HG03139 (cell line): ENCODE data around the gene LGALS7.
A peak's percentile ranks its signal among the peaks of the same experiment; 100 is the strongest.
"Not testable (repeated sequence)": the region's sequence is repeated elsewhere in the genome, so short reads cannot be mapped to it uniquely, and the experiment has no call there.

ENCODE experiments used
- ATAC-seq: cut with Tn5 transposase; IDR thresholded peaks from one replicate; pipeline ENCODE4 v1.9.1; 2021; ENCODE audit not compliant: unreplicated experiment

LGALS7 gene

DNA sequence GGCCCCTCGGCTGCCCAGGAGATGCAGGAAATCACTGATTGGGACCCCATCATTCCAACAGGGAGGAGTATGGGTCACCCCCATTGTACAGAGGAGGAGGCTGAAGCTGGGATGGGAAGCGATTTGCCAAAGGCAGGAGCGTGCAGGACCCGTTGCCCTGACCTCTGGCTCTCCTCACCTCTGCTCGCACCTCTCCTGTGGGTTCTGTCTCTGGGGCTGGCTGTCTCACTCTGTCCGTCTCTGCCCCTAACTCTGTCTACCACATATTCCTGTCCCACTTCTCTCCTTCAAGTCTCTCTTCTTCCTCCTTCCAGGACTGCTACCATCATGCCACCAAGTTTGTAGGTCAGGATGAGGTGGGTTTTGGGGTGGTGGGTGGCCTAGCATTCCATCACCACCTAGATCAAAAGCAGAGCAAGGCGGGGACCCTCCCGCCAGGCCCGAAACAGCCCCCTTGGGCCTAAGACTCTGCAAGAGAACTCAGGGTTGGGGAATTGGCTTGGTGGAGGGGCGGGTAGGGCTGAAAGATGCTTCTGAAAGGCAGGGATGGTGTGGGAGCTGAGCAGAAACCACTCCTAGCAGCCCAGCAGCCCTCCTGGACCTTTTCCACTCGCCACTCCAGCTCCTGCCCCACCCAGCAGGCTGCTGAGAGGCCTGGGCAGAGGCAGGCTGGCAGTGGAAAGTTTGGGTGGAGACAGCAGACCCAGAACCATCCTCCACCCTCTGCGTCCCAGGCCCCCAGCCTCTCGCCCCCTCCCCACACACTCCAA lies 1.0 kb upstream of the LGALS7 start:
- ATAC-seq: no peak

DNA sequence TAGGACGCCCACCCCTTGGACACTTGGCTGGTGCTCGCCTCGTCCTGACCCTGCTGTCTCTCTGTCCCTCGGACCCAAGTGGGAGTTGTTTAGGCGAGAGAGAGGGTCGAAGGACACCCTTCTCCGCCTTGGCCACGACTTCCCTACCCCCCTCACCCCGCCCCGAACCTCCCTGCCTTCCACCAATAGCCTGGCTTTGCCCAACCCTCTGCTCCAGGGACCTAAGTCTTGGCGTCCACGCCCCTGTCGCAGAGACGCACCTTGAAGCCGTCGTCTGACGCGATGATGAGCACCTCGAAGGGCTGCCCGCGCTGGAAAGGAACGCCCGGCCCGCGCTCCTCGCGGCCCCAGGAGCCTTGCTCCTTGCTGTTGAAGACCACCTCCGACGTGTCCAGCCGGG lies 1.7 kb downstream of the LGALS7 start:
- ATAC-seq: not testable (repeated sequence)

DNA sequence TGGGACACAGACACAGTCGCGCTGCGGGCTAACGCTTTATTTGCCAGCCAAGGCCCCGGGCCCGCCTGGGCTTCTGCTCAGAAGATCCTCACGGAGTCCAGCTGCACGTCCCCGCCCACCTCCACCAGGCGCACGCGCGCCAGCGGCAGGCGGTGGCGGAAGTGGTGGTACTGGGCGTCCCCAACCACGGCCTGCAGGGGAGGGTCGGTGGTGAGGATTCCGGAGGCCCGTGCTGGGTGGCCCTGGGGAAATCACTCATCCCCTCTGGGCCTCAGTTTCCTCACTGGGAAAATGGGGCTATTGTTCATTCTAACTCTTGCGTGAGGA lies 2.4 kb downstream of the LGALS7 start:
- peak; percentile 59 for ATAC-seq

DNA sequence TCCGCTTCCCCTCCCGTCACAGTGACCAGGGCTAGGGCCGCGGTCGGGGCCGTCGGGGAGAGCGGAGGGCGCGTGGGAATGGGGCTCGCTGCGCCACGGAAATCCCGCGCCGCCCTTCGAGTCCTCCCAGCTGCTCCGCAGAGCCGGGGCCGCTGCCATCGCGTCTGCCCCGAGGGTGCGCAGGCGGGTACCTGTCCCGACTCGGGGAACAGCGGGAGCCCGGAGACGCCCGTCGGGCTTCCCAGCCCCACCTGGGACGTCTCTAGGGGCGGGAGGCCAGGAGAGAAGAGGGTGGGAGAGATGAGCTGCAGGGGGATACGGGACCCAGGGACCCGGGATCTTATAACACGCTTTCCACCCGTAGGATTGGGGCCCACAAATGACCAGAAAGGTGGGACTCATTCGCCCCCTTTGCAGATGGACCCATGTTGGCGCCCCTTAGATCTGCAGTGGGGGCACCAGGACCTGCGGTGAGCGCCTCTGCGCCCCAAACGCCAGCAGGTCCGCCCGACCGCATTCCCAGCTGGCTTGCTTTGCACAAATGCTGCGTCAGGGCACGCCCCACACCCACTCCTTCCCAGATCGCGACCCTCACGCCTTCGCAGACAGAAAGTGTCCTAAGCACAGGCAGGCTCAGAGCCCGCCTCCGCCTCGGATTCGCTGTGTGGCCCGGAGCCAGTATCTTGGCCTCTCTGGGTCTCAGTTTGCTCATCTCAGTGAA lies 2.9 kb downstream of the LGALS7 start:
- ATAC-seq: not testable (repeated sequence)

DNA sequence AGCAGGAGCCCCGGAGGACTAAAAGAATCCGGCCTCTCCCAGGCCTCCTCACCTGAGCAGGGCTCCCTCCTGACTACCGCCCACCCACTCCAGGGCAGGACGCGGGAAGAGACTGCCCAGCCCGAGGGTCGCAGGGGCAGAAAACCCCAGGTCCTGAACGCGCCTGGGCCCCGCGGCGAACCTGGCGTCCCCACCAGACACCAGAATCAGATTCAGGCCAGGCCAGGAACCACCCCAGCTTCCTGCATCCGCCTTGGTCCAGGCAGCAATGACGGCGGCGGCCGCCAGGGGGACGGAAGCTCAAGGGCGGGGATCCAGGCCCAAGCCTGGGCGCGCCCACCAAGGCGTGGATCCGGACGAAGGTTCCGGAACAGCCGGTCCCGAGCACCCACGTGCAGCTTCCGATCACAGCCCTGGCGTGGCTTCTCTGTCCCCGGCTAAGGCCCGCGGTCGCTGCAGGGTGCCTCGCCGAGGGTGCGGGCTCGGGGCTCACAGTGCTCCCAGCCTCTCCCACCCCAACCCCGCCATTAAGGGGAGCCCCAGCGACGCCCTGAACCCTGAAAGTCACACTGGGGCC lies 3.6 kb downstream of the LGALS7 start:
- peak; percentile 51 for ATAC-seq

DNA sequence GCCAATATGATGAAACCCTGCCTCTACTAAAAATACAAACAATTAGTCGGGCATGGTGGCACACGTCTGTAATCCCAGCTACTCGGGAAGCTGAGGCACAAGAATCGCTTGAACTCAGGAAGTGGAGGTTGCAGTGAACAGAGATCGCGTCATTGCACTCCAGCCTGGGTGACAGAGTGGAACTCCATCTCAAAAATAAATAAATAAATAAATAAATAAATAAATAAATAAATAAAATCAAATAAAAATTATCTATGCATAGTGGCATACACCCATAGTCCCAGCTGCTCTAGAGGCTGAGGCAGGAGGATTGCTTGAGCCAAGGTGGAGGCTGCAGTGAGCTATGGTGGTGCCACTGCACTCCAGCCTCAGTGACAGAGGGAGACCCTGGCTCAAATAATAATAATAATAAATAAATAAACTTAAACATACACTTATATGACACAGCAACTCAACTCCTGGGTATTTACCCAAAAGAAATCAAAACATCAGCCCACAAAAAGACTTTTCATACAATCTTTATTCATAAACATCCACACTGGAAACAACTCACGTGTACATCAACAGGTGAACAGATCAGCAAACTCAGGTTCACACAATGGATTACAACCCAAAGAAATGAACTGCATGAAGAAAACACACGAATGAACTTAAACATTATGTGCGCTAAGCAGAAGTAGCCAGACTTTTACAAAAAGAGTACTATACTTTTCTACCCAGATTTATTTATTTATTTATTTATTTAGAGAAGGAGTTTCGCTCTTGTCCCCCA lies 6.9 kb downstream of the LGALS7 start:
- no peak for ATAC-seq

DNA sequence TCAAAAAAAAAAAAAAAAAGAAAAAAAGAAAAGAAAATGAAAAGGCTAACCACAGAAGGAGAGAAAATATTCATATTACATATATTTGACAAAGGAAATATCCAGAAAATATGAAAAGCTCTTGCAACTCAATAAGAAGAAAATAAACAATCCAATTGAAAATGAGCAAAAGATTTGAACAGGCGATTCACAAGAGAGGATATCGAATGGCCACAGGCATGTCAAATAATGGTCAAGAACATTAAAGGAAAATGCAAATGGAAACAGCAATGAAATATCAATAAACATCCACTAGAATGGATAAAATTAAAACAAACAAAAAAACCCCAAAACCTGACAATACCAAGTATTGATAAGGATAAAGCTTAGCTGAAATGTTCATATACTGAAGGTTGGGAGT lies 8.1 kb downstream of the LGALS7 start:
- no peak for ATAC-seq

DNA sequence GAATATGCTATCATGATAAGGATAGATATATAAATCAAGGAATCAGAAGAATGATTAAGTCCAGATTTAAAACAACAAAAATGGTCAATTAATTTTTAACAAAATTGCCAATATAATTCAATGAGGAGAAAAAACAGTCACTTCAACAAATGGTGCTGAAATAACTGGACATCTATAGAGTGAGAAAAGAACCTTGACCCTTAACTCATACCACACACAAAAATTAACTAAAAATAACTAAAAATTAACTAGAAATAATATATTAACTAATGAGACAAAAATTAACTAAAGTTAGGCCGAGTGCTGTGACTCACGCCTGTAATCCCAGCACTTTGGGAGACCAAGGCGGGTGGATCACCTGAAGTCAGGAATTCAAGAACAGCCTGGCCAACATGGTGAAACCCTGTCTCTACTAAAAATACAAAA lies 9.5 kb downstream of the LGALS7 start:
- no peak for ATAC-seq

DNA sequence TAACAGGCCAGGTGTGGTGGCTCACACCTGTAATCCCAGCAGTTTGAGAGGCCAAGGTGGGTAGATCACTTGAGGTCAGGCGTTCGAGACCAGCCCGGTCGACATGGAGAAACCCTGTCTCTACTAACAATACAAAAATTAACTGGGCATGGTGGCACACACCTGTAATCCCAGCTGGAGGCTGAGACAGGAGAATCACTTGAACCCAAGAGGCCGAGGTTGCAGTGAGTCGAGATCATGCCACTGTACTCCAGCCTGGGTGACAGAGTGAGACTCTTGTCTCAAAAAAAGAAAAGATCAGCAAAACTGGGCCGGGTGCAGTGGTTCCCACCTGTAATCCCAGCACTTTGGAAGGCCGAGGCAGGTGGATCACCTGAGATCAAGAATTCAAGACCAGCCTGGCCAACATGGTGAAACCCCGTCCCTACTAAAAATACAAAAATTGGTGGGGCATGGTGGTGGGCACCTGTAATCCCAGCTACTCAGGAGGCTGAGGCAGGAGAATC lies 11.4 kb downstream of the LGALS7 start:
- ATAC-seq: not testable (repeated sequence)

DNA sequence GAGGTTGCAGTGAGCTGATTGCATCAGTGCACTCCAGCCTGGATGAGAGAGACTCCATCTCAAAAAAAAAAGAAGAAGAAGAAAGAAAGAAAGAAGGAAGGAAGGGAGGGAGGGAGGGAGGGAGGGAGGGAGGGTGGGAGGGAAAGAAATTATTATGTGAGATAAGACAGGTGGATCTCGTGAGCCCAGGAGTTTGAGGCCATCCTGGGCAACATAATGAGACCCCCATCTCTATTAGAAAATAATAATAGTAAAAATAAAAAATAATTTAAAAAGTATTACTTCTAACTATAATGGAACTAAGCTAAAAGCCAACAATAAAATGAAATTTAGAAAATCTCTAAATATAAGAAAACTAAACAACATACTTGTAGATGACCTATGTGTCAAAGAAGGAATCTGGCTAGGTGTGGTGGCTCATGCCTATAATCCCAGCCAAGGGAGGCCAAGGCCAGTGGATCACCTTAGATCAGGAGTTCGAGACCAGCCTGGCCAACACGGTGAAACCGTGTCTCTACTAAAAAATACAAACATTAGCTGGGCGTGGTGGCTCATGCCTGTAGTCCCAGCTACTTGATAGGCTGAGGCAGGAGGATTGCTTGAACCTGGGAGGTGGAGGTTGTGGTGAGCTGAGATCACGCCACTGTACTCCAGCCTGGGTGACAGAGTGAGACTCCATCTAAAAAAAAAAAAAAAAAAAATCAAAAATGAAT lies 12.4 kb downstream of the LGALS7 start:
- ATAC-seq: not testable (repeated sequence)

DNA sequence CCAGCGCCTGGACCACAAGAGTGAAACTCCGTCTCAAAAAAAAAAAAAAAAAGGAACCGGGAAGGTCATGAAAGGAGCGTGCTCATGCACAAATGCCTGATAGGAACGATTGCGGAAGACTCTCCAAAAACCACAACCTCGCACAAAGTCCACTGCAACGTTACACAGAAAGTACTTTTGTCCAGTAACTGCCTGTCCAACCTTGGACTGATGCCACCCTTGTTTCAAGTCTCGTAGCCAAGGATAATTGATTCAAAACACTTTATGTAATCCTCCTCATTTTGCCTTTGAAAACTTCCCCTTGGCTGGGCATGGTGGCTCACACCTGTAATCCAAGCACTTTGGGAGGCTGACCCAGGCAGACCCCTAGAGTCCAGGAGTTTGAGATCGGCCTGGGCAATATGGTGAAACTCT lies 13.7 kb downstream of the LGALS7 start:
- no peak for ATAC-seq

DNA sequence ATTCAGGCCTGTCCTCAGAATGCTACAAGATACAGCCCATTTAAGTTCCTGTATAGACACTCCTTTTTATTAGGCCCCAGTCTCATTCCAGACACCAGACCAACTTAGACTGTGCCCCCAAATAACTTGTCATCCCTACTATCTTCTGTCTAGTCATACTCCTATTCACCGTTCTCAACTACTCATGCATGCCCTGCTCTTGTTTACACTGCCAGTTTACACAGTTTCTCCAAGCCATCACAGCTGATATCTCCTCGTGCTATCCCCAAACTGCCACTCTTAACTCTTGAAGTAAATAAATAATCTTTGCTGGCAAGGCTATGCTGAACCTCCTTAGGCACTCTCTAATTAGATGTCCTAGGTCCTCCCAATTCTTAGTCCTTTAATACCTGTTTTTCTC lies 19.1 kb downstream of the LGALS7 start:
- ATAC-seq: not testable (repeated sequence)

DNA sequence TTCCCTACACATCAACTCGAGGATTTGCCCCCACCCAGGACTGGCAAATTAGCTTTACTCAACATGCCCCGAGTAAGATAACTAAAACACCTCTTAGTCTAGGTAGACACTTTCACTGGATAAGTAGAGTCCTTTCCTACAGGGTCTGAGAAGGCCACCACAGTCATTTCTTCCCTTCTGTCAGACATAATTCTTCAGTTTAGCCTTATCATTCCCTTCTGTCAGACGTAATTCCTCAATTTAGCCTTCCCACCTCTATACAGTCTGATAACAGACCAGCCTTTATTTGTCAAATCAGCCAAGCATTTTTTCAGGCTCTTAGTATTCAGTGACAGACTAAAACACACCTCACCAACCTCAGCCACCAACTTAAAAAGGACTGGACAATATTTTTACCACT lies 19.5 kb downstream of the LGALS7 start:
- not testable (repeated sequence) for ATAC-seq

DNA sequence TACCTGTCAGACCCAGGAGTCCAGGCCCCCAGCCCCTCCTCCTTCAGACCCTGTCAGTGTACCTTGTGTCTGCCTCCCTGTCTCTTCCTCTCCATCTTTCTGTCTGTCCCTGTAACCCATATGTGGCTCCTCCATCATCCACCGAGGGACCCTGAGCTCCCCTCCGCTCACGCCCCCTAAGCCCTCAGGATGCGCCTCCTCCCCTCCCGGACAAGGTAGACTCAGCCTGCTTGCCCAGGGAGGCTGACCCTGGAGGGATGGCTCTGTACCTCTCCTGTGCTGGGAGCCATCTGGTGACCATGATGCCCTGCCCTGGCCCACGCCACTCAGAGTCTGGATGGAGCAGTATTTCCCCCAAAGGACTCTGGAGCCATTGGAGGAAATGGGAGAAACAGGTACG lies 28.0 kb downstream of the LGALS7 start:
- no peak for ATAC-seq

DNA sequence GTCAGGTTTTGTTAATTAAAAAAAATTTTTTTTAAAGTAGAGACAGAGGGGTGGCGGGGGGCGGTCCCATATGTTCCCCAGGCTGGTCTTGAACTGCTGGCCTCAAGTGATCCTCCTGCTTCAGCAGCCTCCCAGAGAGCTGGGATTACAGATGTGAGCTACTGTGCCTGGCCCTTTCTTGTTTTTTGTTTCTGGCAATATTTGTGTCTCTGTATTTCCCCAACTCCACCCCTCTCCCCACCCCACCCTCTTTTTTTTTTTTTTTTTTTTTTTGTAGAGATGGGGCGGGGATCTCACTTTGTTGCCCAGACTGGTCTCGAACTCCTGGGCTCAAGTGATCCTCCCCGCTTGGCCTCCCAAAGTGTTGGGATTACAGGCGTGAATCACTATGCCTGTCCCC lies 28.4 kb downstream of the LGALS7 start:
- ATAC-seq: no peak

DNA sequence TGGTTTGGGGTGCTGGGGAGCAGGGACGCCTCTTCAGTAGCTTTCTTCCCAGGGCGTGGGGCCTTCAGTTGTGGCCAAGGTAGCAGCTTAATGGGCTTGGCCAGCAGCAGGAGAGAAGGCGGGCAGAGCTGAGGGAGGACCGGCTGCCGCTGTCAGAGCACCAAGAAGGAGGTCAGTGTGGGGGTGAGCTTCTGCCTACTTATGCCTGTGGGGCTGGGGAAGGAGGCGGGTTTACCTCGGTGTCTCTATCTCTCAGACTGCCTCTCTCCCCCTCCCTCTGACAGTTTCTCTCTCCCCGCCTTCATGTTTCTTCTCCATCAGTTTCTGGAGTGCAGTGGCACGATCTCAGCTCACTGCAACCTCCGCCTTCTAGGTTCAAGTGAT lies 29.0 kb downstream of the LGALS7 start, which contains the start of gene CAPN12:
TSS of gene CAPN12 (minus strand) at position 177 of the 384 bp plus-strand sequence. CDS start 309 bp downstream, outside the sequence.
- ATAC-seq: no peak

DNA sequence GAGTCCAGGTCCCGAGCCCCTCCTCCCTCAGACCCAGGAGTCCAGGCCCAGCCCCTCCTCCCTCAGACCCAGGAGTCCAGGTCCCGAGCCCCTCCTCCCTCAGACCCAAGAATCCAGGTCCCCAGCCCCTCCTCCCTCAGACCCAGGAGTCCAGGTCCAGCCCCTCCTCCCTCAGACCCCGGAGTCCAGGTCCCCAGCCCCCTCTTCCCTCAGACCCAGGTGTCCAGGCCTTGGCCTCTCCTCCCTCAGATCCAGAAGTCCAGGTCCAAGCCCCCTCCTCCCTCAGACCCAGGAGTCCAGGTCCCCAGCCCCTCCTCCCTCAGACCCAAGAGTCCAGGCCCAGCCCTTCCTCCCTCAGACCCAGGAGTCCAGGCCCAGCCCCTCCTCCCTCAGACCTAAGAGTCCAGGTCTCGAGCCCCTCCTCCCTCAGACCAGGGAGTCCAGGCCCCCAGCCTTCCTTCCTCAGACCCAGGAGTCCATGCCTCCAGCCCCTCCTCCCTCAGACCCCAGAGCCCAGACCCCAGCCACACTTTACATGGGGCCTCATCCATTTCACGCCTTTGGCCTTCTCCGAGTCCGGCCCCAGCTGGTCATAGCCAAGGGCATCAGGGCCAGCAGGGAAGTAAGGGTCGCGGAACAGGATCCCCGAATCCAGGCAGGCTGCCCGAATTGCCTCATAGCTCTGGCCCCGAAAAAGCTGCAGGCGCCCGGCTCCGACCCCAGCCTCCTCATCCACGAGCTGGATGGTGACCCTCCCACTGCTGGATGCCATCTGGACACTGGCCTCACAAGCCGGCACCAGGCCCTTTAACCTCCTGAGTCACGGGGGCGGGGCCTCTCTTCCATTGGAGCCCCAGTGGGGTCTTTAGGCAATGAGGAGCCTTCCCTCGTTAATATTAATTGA lies 29.7 kb downstream of the LGALS7 start:
- ATAC-seq: no peak

DNA sequence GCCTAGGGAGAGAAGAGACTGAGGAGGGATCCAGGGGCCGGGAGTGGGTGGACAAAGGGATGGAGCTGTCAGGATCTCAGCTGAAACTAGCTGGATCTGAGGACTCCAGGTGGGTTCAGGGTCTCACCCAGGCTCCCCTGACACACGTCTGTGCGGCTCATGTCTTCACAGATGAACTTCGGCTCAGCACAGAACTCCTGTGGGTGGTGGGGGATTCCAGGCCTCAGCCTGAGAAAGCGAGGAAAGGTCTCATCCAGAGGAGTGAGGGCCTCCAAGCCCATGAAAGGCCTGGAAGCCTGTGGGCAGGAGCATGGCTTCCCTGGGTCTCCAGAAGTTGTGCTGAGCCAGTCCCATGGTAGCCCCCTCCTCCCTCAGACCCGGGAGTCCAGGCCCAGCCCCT lies 30.4 kb downstream of the LGALS7 start:
- ATAC-seq: no peak

DNA sequence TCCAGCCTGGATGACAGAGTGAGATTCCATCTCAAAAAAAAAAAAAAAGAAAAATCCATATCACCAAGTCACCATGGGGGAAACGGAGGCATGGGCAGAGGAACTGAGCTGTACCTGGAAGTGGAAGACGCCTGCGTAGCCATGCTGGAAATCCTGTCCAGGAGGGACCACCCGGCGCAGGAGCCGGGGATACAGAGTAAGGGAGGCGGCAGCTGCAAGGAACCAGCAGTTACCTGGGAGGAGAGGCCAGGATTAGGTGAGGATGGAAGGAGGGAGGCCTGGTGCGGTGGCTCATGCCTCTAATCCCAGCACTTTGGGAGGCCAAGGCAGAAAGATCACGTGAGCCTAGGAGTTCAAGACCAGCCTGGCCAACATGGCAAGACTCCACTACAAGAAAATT lies 31.0 kb downstream of the LGALS7 start:
- no peak for ATAC-seq

DNA sequence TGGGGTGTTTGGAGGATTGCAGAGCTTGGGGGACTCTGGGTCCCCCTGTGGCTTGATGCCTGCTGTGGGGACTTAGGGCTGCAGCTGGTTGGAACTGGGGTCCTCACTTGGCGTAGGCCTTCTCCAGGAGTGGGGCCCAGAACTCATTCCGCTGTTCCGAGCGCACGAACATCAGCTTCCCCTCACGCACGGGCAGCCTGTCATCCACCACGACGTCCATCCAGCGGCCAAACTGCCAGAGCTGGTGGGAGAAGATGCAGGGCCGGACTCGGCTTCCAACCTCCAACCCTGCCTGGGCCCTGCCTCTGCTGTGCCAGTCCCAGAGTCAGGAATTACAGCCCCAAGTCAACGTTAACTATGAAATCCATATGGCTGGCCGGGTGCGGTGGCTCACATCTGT lies 31.6 kb downstream of the LGALS7 start:
- no peak for ATAC-seq
